Erythroblast (primary cell): Measurements from ENCODE around the gene OAS1.

ENCODE experiments used
- GATA1 ChIP-seq: IDR thresholded peaks from 2 replicates; pipeline ENCODE4 v1.6.1; 2011; ENCODE audit warnings: low read depth, mild to moderate bottlenecking, control low read depth, low read length, moderate library complexity
- POLR2A ChIP-seq: IDR thresholded peaks from 2 replicates; pipeline ENCODE4 v1.6.1; 2011; ENCODE audit warnings: mild to moderate bottlenecking, low read length

GRCh38 chr12:112927925-112928324 is 21.2 kb downstream of the OAS1 start:
- TF ChIP-seq POLR2A, result no peak
- TF ChIP-seq GATA1, result no peak
